Measurements from ENCODE around the gene PCED1A. TPM values are rescaled to one million over a fixed set of nuclear protein-coding genes. Genes with fewer than 3 reads are reported as not detected.

PCED1A gene
- total and polyA plus RNA-seq, 2 of the 8 experiments (the other 6 are each of a cell fraction or from before 2014, with no cell fraction given) = 13.4 to 18.9 TPM

- no peak overlapping the region for H2BK20ac ChIP-seq (ENCODE audit: low read length)
- no peak overlapping the region for H3K4me2 ChIP-seq (ENCODE audit: insufficient read depth in 1 of 2, low read depth in 2 of 2, low read length in 2 of 2)
- no peak overlapping the region for H3K14ac ChIP-seq (ENCODE audit: insufficient read length)
- POLR2A ChIA-PET (ENCODE audit: partially characterized antibody) = interaction anchor here (0.6 kb wide), 1 partner anchor 16 kb away, joined by 5 read pairs; no protein-coding TSS in a partner anchor
- no peaks in the 10 kb centered on the region for H3K79me2 ChIP-seq (ENCODE audit: control insufficient read depth in 1 of 2, insufficient read depth in 2 of 2, low read length in 2 of 2)
- H3K23ac ChIP-seq (ENCODE audit: insufficient read length) = no peak overlapping the region
- FAIRE-seq (no peak), DNase-seq (ENCODE audit: low read depth in 1 of 2, low spot score in 2 of 2) (no peak)
- 91% methylated on average over 6 of the region's 6 CpGs; no CpG with 5 or more reads in 1 of the 2 experiments for WGBS, 2 experiments (ENCODE audit: extremely low coverage in 1 of 2, insufficient coverage in 1 of 2, insufficient read length in 1 of 2, insufficient replicate concordance in 2 of 2, low coverage in 1 of 2, low lambda C conversion rate in 2 of 2, missing lambda C conversion rate in 1 of 2)
- H4K91ac ChIP-seq (replicated peaks; ENCODE audit: insufficient read length, low read length) = no peak overlapping the region
- no peak overlapping the region for H3K4ac ChIP-seq (replicated peaks; ENCODE audit: insufficient read length, low read depth, low read length)
- peaks cover 0 to 5% of the 10 kb centered on the region in 2 experiments for H4K20me1 ChIP-seq (replicated peaks in 1 of 2; ENCODE audit: control insufficient read depth in 1 of 2, insufficient read depth in 2 of 2, low read length in 2 of 2)
- no peak overlapping the region for H3K18ac ChIP-seq (ENCODE audit: extremely low read depth, low read length)
- H2BK12ac ChIP-seq (ENCODE audit: low read depth, low read length) = no peak overlapping the region
- no peak overlapping the region for H2BK5ac ChIP-seq (ENCODE audit: low read depth, low read length)
- H3K56ac ChIP-seq (replicated peaks; ENCODE audit: insufficient read length, low read depth, low read length) = no peak overlapping the region
- no peak overlapping the region for H4K5ac ChIP-seq (ENCODE audit: insufficient read length, low read depth, low read length)
- CTCF ChIA-PET (ENCODE audit: partially characterized antibody) = interaction anchor here (1.8 to 4.1 kb wide), 2 partner anchors 14 to 82 kb away, joined by 6 to 20 read pairs; no protein-coding TSS in a partner anchor
- peaks cover 5 to 20% (median 18%) of the 10 kb centered on the region in 4 experiments for H3K27me3 ChIP-seq (replicated peaks in 1 of 4; ENCODE audit: control insufficient read depth in 3 of 4, extremely low read depth in 1 of 4, insufficient read depth in 3 of 4, low read length in 3 of 4)
- H2BK15ac ChIP-seq (ENCODE audit: low read length) = no peak overlapping the region
- H3K23me2 ChIP-seq (ENCODE audit: low read depth, low read length) = peaks cover 9% of the 10 kb centered on the region; the same call in 1 of the 2 replicates
- peaks cover 0 to 6% of the 10 kb centered on the region in 2 experiments; a peak in 1 of 4 replicates for H3K9me3 ChIP-seq (ENCODE audit: insufficient read depth in 2 of 2, low read depth in 1 of 2, low read length in 1 of 2)
- no peak overlapping the region for H2BK120ac ChIP-seq (replicated peaks; ENCODE audit: low read depth, low read length)
- H2AFZ ChIP-seq (ENCODE audit: low read length) = no peak overlapping the region
- no peak overlapping the region for H2AK5ac ChIP-seq (ENCODE audit: low read depth, low read length)
- H3K4me3 ChIP-seq (ENCODE audit: extremely low read depth in 1 of 4, insufficient read depth in 2 of 4, low read depth in 3 of 4, low read length in 4 of 4) = no peak overlapping the region
- H3K36me3 ChIP-seq (ENCODE audit: control insufficient read depth in 2 of 4, insufficient read depth in 4 of 4, low read length in 3 of 4) = peaks cover 0 to 5% (median 0%) of the 10 kb centered on the region in 4 experiments; a peak in 1 of 8 replicates
- no peaks in the 10 kb centered on the region for H3K79me1 ChIP-seq (ENCODE audit: low read depth, low read length)
- H3K4me1 ChIP-seq (replicated peaks in 1 of 4; ENCODE audit: control insufficient read depth in 3 of 4, insufficient read depth in 4 of 4, low read length in 3 of 4) = no peaks in the 10 kb centered on the region; a peak in 1 of 7 replicates
- H3K27ac ChIP-seq (ENCODE audit: low read depth, low read length) = no peak overlapping the region
- no peak overlapping the region for H4K8ac ChIP-seq (ENCODE audit: extremely low read depth, insufficient read depth, low read length)
- no peak overlapping the region for H3K9ac ChIP-seq (replicated peaks in 1 of 4; ENCODE audit: extremely low read depth in 1 of 4, low read depth in 3 of 4, low read length in 3 of 4)
- TF ChIP-seq TEAD4 (IDR thresholded peaks at IDR 0.05; ENCODE audit: low read depth, low read length) (no peak), CHD2 (IDR thresholded peaks at IDR 0.05; ENCODE audit: low read length) (no peak)
Observed at GRCh38 chr20:2837221-2837960, 3.1 kb downstream of the PCED1A start.

Data from H1 (cell line).